GM12878 (cell line): ENCODE measurements around the gene DTX3. TPM values are rescaled to one million over a fixed set of nuclear protein-coding genes. Genes with fewer than 3 reads are reported as not detected.

ENCODE experiments used
- ATAC-seq: fragments of 200-7000 bp; cut with Tn5 transposase; 3 replicates; pipeline ENCODE4 v1.9.1; 2020; ENCODE audit warnings: mild to moderate bottlenecking, moderate library complexity
- BruUV-seq: library from RNA; stranded (reverse); fragments of 400-500 nt; replicated peaks from 2 replicates; lab custom pipeline; 2021; lab: Mats Ljungman, UMichigan
- CTCF ChIA-PET: fragments of 300-600 bp; sonication (Branson Sonifier 250); formaldehyde crosslinking; extraction: SDS; loops from one replicate; lab custom pipeline; 2021; ENCODE audit warnings: inconsistent platforms; lab: Yijun Ruan, JAX
- POLR2A ChIA-PET: fragments of 350-600 bp; formaldehyde crosslinking; extraction: SDS; loops from one replicate; lab custom pipeline; 2021; ENCODE audit warnings: inconsistent platforms; lab: Charles Lee
- RAD21 ChIA-PET: fragments of 300-600 bp; sonication (Branson Sonifier 250); formaldehyde crosslinking; loops from one replicate; lab custom pipeline; 2023; ENCODE audit warnings: antibody characterized with exemption; ENCODE audit not compliant: unreplicated experiment; lab: Charles Lee
- SMC1A ChIA-PET: fragments of 300-600 bp; sonication (Branson Sonifier 250); formaldehyde crosslinking; loops from one replicate; lab custom pipeline; 2023; ENCODE audit not compliant: unreplicated experiment, uncharacterized antibody; lab: Charles Lee
- DNase-seq: peaks from one replicate; pipeline ENCODE4 v3.0.0-alpha.2; 2011; ENCODE audit warnings: low read depth, low spot score
- FAIRE-seq: peaks from 3 replicates; lab custom pipeline; 2011; peaks lifted over from hg19 to GRCh38; lab: Jason Lieb, UNC
- H2AFZ ChIP-seq: 2 replicates; pipeline ENCODE4 v1.6.0; 2011; ENCODE audit warnings: low read depth, low read length, control low read depth; ENCODE audit not compliant: control insufficient read depth
- H3K27ac ChIP-seq: 2 replicates; pipeline ENCODE4 v1.5.1; 2011; ENCODE audit warnings: control low read depth; ENCODE audit not compliant: control insufficient read depth, insufficient read depth
- H3K27me3 ChIP-seq, 2 experiments: replicated peaks in 1 of 2; 2 replicates each; pipeline versions ENCODE4 v1.6.0 to v1.6.1; 2011; ENCODE audit warnings: low read length in 1 of 2; ENCODE audit not compliant: control insufficient read depth in 2 of 2, insufficient read depth in 2 of 2
- H3K36me3 ChIP-seq, 2 experiments: 2 replicates each; pipeline ENCODE4 v1.5.1; 2011; ENCODE audit warnings: low read length in 1 of 2; ENCODE audit not compliant: control insufficient read depth in 2 of 2, insufficient read depth in 2 of 2
- H3K4me1 ChIP-seq: 2 replicates; pipeline ENCODE4 v1.6.1; 2011; ENCODE audit warnings: mild to moderate bottlenecking, low read length, moderate library complexity, mixed read lengths; ENCODE audit not compliant: control insufficient read depth, insufficient read depth
- H3K4me2 ChIP-seq: 2 replicates; pipeline ENCODE4 v1.6.0; 2011; ENCODE audit warnings: control low read depth; ENCODE audit not compliant: control insufficient read depth, insufficient read depth
- H3K4me3 ChIP-seq: fragments of 200-600 bp; sonication (generic); 2 replicates; pipeline ENCODE4 v1.5.1; 2016
- H3K79me2 ChIP-seq: 2 replicates; pipeline ENCODE4 v1.6.0; 2011; ENCODE audit warnings: low read length; ENCODE audit not compliant: control insufficient read depth, insufficient read depth
- H3K9ac ChIP-seq: 2 replicates; pipeline ENCODE4 v1.8.0; 2011; ENCODE audit warnings: low read length, control low read depth, mixed read lengths; ENCODE audit not compliant: control insufficient read depth, insufficient read depth
- H3K9me3 ChIP-seq: replicated peaks from 3 replicates; pipeline ENCODE4 v1.5.1; 2011; ENCODE audit warnings: mild to moderate bottlenecking, low read length; ENCODE audit not compliant: control insufficient read depth, insufficient read depth
- H4K20me1 ChIP-seq: 2 replicates; pipeline ENCODE4 v1.6.0; 2011; ENCODE audit not compliant: control insufficient read depth, insufficient read depth
- ATF7 ChIP-seq: fragments of 450-650 bp; IDR thresholded peaks from 2 replicates; pipeline ENCODE4 v1.6.1; 2016; ENCODE audit warnings: low read depth, mild to moderate bottlenecking
- CEBPZ ChIP-seq: fragments of 150-350 bp; IDR thresholded peaks from 2 replicates; pipeline ENCODE4 v1.6.1; 2016; ENCODE audit warnings: low read depth, low read length
- ESRRA ChIP-seq: IDR thresholded peaks from 2 replicates; pipeline ENCODE4 v1.6.1; 2012; ENCODE audit warnings: mild to moderate bottlenecking, low read length, improper control_type of control experiment
- FOS ChIP-seq: IDR thresholded peaks from 3 replicates; pipeline ENCODE4 v1.6.1; 2011; ENCODE audit warnings: borderline replicate concordance; ENCODE audit not compliant: insufficient read length; ENCODE audit errors: extremely low read depth
- HSF1 ChIP-seq: fragments of 150-350 bp; IDR thresholded peaks from 2 replicates; pipeline ENCODE4 v1.6.1; 2014; ENCODE audit warnings: mild to moderate bottlenecking, low read depth, low read length
- IKZF2 ChIP-seq, 2 experiments: fragments of 450-650 bp; IDR thresholded peaks; 2 replicates each; pipeline ENCODE4 v1.6.1; 2017; ENCODE audit warnings: mild to moderate bottlenecking in 2 of 2, moderate library complexity in 2 of 2
- PAX5 ChIP-seq: IDR thresholded peaks from 2 replicates; pipeline ENCODE4 v1.6.1; 2011; ENCODE audit warnings: low read depth, low read length, borderline replicate concordance
- PAX8 ChIP-seq: fragments of 450-650 bp; IDR thresholded peaks from 2 replicates; pipeline ENCODE4 v1.6.1; 2017; ENCODE audit warnings: mild to moderate bottlenecking, moderate library complexity
- POLR2AphosphoS5 ChIP-seq: IDR thresholded peaks from 2 replicates; pipeline ENCODE4 v1.6.1; 2011; ENCODE audit warnings: mild to moderate bottlenecking, low read length, inconsistent platforms
- RBBP5 ChIP-seq: fragments of 200-600 bp; sonication (generic); conservative IDR thresholded peaks from 2 replicates; pipeline ENCODE4 v1.6.1; 2016
- TBL1XR1 ChIP-seq: IDR thresholded peaks from 2 replicates; pipeline ENCODE4 v1.6.1; 2012; ENCODE audit warnings: low read depth, low read length, improper control_type of control experiment
- TCF3 ChIP-seq: IDR thresholded peaks from 2 replicates; pipeline ENCODE4 v1.6.1; 2012; ENCODE audit warnings: low read depth, mild to moderate bottlenecking, low read length, borderline replicate concordance; ENCODE audit not compliant: insufficient read depth
- ZNF207 ChIP-seq: fragments of 450-650 bp; IDR thresholded peaks from 2 replicates; pipeline ENCODE4 v1.6.1; 2014; ENCODE audit warnings: antibody characterized with exemption, mild to moderate bottlenecking, borderline replicate concordance
- ZNF24 ChIP-seq: fragments of 450-650 bp; IDR thresholded peaks from 2 replicates; pipeline ENCODE4 v1.6.1; 2017; ENCODE audit warnings: antibody characterized with exemption, mild to moderate bottlenecking
- WGBS: methylation state at CpG from one replicate; pipeline ENCODE4 v1.1.6; 2016; ENCODE audit warnings: low lambda C conversion rate; ENCODE audit not compliant: insufficient replicate concordance, insufficient coverage; ENCODE audit errors: missing lambda C conversion rate; 5-methylcytosine and 5-hydroxymethylcytosine counted together
- in situ Hi-C: fragments of 300-500 bp; cut with MboI; formaldehyde crosslinking; loops from 9 replicates; pipeline ENCODE4 v1.14.3; 2018; ENCODE audit warnings: mixed read lengths
- intact Hi-C: fragments of 100-400 bp; cut with micrococcal nuclease; formaldehyde crosslinking; loops from one replicate; pipeline ENCODE4 v1.14.2; 2022; ENCODE audit not compliant: unreplicated experiment
- polyA plus RNA-seq, 11 experiments: library from polyadenylated mRNA; depleted of rRNA in 4 of 11; unstranded in 6 of 11; stranded (reverse) in 5 of 11; fragments of >200 nt; fragmentation: Nextera tagmentation in 4 of 11; fragmentation: Illumina TruSeq in 1 of 11; extraction: Ambion mirVana in 4 of 11; extraction: Trizol in 1 of 11; gene quantifications; 1 replicate in 1 of 11; 2 replicates in 10 of 11; pipeline versions ENCODE4 v1.2.1 to v1.2.3, GENCODE V29; 2011 to 2016; ENCODE audit warnings: inconsistent platforms in 2 of 11, missing spikeins in 2 of 11, low read depth in 1 of 11
- total RNA-seq, 4 experiments: library from RNA; depleted of rRNA in 3 of 4; stranded (reverse); fragments of >200 nt in 3 of 4; fragmentation: Illumina TruSeq in 1 of 4; extraction: Trizol in 1 of 4; gene quantifications; 2 replicates each; pipeline versions ENCODE4 v1.2.1 to v1.2.3, GENCODE V29; 2013 to 2021

DTX3 gene
- total and polyA plus RNA-seq, 10 of the 15 experiments (the other 5 are each of a cell fraction or from before 2014, with no cell fraction given) = 1.1 to 13.6 (median 5.6) TPM

DNA sequence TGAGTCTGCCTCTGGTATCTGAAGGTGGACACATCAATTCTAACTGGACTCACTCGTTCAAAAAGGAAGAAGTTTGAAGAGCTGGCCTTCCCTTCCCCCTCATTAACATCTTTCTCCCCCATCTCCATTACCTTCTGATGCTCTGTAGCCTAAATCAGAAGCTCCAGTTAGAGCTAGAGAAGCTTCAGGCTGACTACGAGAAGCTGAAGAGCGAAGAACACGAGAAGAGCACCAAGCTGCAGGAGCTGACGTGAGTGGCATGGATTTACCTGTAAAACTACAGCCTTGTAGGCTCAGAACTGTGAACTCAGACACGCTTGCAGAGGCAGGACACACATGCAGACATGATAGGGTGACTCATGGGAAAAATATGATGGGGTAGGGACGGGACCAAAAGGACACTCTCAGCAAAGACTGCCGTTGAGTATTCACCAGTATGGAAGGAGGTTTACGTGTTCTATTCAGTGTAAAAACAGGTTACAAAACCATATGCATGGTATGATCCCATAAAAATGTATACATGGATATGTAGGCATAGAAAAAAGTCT lies 27.9 kb upstream of the DTX3 start:
- no peaks in the 10 kb centered on the region for H4K20me1 ChIP-seq
- WGBS = 25% methylated on average over 9 of the region's 9 CpGs
- FAIRE-seq (no peak), ATAC-seq (no peak), DNase-seq (no peak)
- no peaks in the 10 kb centered on the region for H3K36me3 ChIP-seq
- POLR2A ChIA-PET = no interaction called here
- H3K27ac ChIP-seq = no peak overlapping the region
- SMC1A ChIA-PET = interaction anchor here (1.2 to 1.8 kb wide), 3 partner anchors 13 to 44 kb away, joined by 4 to 7 read pairs (median 6); partner anchors contain the start of gene PIP4K2C
- H3K4me3 ChIP-seq = no peak overlapping the region
- CTCF ChIA-PET = interaction anchor here (0.7 to 2.2 kb wide), 4 partner anchors 15 to 169 kb away, joined by 3 to 7 read pairs (median 4); partner anchors contain the start of gene GLI1
- RAD21 ChIA-PET = no interaction called here
- TF ChIP-seq ZNF24 (no peak), PAX8 (no peak), POLR2AphosphoS5 (no peak), TBL1XR1 (no peak), ZNF207 (no peak), ATF7 (no peak), FOS (no peak), ESRRA (no peak), PAX5 (no peak), CEBPZ (no peak), TCF3 (no peak), IKZF2 (IDR thresholded peaks at IDR 0.05) (no peak), HSF1 (no peak), RBBP5 (no peak)
- no peak overlapping the region for H3K9ac ChIP-seq
- H3K27me3 ChIP-seq = no peaks in the 10 kb centered on the region; a peak in 2 of 4 replicates
- in situ Hi-C loops = no loop called here
- BruUV-seq = no TSS peak
- no peak overlapping the region for H2AFZ ChIP-seq
- no peak overlapping the region for H3K4me2 ChIP-seq
- H3K79me2 ChIP-seq = no peaks in the 10 kb centered on the region
- no peaks in the 10 kb centered on the region for H3K4me1 ChIP-seq
- H3K9me3 ChIP-seq = no peaks in the 10 kb centered on the region
- intact Hi-C loops = no loop called here
